AG20443 (cell line): ENCODE data around the gene IGFBP5.

Experiments
- DNase-seq: peaks from one replicate; pipeline ENCODE4 v3.0.0; 2012; ENCODE audit warnings: low spot score, mixed read lengths

Gene IGFBP5

DNA sequence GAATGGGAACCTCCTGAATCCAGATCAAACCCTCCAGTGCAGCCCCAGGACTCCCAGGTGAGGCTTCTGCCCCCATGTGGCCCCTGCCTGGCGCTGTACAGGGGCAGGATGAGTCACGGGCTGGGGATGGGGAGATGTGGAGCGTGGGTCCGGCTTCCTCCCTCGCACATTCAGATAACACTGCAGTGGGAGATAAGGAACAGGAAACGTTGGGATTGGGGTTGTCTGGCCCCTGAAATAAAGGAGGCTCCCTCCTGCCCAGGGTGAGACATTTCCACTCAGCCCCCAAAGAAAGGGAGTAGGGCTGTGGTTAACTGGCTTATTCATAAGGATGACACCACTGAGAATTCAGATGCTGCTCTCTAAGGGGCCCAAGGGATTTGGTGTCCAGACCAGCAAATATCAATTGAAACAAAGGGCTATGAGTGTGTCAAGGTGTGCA is 30.7 kb downstream of the IGFBP5 start:
- DNase-seq: no peak

- DNase-seq: no peak
Observed at GRCh38 chr2:216663846-216664245, 31.5 kb downstream of the IGFBP5 start.

DNA sequence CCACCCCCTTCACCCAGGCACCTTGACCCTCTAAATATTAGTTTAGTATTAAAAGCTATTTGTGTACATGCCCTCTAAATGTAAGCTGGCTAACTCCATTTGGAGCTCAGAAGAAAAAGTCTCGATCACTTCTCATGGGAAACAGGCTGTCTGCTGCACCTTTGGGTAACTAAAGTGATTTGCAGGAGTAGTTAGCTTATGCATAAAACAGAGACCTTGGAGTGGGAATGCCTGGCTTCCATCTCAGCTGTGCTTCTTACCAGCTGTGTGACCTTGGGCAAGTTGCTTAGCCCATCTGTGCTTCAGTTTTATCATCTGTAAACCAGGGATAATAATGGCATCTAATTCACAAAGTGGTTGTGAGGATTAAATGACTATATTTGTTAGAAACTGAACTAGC is 32.2 kb downstream of the IGFBP5 start:
- no peak for DNase-seq

DNA sequence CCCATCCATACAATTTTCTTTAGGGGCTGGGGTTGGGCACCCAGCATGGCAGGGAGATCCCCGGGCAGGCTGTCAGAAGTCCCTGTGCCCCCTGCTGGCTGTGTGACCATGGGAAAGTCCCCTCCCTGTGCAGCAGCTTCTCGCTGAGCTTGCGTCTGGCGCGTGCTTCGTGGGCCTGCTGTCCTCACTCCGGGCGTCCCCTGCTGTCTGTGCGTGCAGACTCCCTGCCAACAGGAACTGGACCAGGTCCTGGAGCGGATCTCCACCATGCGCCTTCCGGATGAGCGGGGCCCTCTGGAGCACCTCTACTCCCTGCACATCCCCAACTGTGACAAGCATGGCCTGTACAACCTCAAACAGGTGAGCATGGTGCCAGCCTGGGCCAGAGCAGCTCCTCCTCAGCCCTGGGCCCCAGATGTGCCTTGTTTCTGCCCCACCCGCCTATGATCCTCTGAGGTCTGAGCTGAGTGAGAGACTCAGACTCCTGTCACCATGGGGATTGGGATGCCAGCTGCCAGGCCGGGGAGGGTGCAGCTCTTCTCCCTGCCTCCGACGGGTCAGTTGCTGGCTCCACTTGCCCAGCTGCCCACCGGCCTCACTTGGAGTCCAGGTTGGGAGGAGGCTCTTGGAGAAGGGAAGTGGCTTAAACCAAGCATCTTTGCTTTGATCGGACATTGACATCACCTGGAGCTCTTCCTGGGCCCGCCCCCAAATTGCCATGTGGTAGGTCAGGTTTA is 33.5 kb downstream of the IGFBP5 start:
- peak; percentile 53 for DNase-seq

DNA sequence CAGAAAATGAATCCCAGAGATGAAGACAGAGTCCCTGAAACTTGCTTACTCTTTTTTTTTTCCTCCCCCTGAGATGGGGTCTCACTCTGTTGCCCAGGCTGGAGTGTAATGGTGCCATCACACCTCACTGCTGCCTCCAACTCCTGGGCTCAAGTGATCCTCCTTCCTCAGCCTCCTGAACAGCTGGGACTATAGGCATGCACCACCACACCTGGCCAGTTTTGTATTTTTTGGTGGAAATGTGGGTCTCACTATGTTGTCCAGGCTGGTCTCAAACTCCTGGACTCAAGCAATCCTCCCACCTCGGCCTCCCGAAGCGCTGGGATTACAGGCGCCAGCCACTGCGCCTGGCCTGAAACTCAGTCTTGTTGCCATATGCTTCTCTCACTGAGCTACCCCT is 34.3 kb downstream of the IGFBP5 start:
- no peak for DNase-seq

GRCh38 chr2:216660496-216660895 is 34.9 kb downstream of the IGFBP5 start:
- no peak for DNase-seq

DNA sequence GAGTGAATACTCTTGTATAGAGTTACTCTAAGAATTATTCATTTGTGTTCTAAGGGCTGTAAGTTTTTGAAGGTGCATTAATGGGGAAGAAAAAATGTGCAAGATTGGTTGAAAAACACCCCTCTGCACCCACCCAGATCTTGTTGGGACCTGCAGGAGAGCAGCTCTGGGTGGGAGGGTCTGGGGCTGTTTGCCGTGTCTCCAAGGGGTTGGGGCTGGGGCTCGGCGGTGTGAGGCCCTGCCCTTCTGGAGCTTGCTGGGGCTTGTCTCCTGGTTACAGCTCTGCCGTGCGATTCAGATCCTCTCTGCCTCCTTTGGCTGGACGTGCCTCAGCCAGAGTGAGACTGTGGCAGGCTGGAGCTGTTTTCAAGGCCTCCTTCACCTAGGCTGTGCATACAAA is 36.1 kb downstream of the IGFBP5 start:
- DNase-seq: no peak

- no peak for DNase-seq
Observed at GRCh38 chr2:216658757-216659156, 36.6 kb downstream of the IGFBP5 start.

DNA sequence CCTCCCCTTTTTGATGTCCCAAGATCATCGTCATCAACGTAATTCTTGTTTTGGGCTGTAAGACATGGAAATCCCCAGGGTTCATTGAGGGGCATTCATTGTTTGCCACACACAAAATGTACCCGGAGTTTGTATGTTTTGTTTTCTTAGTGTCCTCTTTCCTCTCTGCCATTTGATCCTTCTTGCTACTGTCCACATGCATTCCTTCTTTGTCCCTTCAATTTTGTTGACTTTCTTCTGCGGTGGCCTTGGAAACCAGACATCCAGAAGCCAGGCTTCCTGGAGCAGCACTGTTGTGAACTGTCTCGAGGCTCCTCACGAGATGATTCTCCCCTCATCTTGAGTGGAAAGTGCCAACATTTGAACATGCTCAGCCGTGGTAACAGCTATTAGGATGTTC is 37.4 kb downstream of the IGFBP5 start:
- no peak for DNase-seq

DNA sequence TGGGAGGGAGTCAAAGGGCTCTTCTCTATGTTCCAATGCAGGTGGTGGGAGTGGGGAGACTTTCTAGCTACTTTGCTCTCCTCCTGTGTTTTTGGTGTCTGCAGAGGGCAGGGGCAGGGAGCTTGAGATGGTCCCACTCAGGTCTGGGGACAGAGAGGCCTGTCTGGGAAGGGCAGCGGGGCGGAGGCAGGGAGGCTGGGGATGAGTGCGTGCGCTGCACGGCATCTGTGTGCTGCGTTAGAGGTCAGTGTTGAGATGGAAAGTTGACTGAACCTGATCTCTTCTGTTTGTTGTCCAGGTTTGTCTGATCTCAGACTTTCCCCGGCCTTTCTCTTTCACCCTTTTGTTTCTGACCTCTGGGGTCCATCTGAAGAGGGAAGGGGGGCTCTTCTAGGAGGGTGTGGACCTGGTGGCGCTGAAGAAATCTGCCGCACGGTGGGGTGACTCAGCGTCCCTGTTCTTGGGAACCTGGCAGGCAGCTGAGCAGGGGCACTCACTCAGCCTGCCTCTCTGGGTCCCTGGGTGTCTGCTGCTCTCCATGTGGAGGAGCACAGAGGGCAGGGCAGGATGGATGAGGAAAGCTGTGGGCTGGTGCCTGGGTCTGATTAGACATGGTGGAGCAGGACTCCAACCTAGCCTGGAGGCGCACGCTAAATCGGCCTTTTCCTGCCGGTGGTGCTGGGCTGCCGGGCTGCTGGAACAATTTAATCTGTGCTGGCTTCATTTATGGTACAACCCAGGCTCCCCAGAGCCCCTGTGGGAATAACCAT is 38.1 kb downstream of the IGFBP5 start:
- no peak for DNase-seq

DNA sequence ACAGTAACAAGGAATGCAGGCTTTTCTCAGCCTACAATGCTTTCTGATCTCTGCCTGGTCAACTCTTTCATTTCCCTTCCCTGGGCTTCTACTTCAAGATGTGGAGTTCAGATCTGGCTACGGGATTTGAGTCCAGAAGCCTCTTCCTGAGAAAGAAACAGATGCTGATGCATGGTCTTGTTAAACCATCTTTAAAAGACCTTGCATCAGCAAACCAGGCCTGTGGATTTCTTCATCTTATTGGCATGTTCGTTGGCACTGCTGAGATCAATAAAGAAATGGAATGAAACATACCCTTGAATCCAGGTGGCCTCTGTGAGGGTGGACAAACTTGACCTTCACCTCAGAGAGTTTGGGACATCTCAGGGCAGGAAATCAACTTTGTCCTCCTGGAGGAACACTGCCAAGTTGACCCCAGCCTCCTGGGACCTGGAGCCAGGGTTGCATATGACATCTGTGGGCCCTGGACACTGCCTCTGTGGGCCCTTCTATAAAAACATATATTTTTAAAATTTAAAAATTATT is 40.8 kb downstream of the IGFBP5 start:
- DNase-seq: no peak

GRCh38 chr2:216653931-216654365 is 41.4 kb downstream of the IGFBP5 start:
- DNase-seq: no peak

GRCh38 chr2:216653093-216653799 is 42.1 kb downstream of the IGFBP5 start:
- no peak for DNase-seq

DNA sequence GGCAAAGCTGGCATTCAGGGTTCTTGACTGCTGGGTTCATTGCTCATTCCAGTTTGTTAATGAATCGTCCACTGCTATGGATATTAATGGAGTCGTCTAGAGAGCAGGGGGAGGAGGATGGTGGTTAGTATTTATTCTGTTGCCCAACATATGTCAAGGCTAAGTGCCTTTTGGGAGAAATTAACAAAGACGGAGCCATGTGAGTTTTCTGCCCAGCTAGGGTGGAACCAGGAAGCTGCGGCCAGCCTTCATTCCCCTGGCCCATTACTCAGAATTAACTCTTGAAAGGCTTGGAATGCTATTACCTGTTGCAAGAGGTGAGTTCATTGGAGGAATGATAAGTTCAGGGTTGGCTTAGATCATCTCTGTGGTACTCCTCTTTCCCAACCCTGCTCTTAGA is 42.8 kb downstream of the IGFBP5 start:
- no peak for DNase-seq

GRCh38 chr2:216651351-216651881 is 43.9 kb downstream of the IGFBP5 start:
- DNase-seq: no peak

- no peak for DNase-seq
Observed at GRCh38 chr2:216650626-216651257, 44.6 kb downstream of the IGFBP5 start.

DNA sequence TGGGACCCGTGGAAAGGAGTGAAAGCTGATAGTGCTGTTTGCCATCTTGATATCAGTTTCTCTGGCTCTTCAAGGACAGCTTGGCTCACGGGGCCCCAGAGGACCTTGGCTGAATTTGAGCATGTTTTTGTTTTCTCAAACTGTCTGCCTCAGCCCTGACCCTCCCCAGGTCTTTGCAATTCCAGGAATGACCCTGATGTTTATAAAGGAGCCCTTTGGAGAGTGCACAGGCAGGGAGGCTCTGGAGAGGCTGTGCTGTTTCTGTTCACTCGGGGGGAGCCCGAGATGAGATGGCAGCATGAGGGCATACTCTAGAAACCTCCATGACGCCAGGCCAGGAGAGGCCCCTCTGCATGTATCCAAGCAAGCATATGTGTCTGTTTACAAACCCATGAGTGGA is 45.8 kb downstream of the IGFBP5 start:
- no peak for DNase-seq

DNA sequence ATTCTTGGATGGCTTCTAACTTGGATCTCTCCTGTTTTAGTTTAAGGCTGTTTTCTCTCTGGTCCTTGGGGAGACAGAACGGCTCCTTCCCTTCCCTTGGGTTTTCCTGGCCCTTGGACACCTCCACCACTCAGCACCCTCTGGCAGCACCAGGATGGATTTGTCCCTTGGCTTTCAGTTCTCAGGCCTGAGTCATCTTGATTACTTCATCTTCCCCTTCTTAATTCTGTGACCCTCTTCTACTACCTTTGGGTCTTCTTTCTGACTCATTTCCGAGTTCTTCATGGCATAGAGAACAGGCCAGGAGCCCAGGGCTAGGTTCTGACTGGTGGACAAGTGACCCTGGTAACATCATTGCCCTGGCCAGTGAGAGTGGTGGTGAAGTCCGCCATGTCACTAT is 47.2 kb downstream of the IGFBP5 start:
- DNase-seq: peak; percentile 57

GRCh38 chr2:216646116-216646515 is 49.2 kb downstream of the IGFBP5 start:
- DNase-seq: no peak

- DNase-seq: no peak
Observed at GRCh38 chr2:216645636-216645950, 49.8 kb downstream of the IGFBP5 start.

DNA sequence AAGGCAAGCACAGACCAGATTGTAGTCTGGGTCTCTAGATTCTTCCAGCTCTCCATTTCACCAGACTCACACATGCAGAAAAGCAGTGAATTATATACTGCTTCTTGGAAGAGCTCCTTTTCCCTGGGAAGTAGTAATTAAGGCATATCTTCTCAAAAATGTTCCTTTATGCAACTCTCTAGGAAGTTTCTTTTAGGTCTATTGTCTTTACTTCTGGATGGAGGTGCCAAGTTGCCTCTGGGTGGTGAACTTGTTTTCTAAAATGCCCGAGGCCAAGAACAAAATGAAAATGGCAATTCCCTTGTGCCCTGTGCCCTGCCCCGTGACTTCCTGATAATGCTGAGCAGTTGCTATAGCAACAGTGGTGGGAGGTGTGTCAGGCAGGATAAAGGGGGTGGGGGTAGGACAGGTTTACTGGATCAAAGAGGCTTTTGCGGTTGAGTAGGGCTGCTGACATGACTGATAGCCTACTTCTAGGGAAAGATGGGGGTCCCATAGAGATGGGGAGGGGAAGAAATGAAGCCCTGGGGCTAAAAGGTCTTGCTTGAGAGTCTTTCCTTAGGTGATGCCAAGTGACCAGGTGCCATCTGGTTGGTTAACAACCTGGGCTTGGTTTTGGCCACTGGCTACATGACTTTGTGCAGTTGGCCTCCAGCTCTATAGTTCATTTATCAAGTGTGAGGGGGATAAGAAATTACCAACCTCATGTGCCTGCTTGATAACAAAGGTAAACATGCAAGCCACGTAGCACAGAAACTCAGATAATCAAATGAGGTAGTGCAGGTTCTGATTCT is 50.3 kb downstream of the IGFBP5 start:
- no peak for DNase-seq
